ENCODE data around the gene GOLT1B. TPM values are rescaled to one million over a fixed set of nuclear protein-coding genes. Genes with fewer than 3 reads are reported as not detected.

The GOLT1B gene
- total and polyA plus RNA-seq, 2 of the 13 experiments (the other 11 are each of a cell fraction or from before 2014, with no cell fraction given): 23.6 to 38.4 TPM

GRCh38 chr12:21526721-21527345 lies 25.2 kb downstream of the GOLT1B start (continued):
- TF ChIP-seq ZSCAN25 (CRISPR knock-in tag; IDR thresholded peaks at IDR 0.05) (no peak), MATR3 (CRISPR knock-in tag; IDR thresholded peaks at IDR 0.05) (no peak), CBFB (CRISPR knock-in tag; IDR thresholded peaks at IDR 0.05) (no peak), CENPX (CRISPR knock-in tag; IDR thresholded peaks at IDR 0.05) (no peak), RFX1 (IDR thresholded peaks at IDR 0.05) (no peak)
- TF ChIP-seq, protein P1, sequence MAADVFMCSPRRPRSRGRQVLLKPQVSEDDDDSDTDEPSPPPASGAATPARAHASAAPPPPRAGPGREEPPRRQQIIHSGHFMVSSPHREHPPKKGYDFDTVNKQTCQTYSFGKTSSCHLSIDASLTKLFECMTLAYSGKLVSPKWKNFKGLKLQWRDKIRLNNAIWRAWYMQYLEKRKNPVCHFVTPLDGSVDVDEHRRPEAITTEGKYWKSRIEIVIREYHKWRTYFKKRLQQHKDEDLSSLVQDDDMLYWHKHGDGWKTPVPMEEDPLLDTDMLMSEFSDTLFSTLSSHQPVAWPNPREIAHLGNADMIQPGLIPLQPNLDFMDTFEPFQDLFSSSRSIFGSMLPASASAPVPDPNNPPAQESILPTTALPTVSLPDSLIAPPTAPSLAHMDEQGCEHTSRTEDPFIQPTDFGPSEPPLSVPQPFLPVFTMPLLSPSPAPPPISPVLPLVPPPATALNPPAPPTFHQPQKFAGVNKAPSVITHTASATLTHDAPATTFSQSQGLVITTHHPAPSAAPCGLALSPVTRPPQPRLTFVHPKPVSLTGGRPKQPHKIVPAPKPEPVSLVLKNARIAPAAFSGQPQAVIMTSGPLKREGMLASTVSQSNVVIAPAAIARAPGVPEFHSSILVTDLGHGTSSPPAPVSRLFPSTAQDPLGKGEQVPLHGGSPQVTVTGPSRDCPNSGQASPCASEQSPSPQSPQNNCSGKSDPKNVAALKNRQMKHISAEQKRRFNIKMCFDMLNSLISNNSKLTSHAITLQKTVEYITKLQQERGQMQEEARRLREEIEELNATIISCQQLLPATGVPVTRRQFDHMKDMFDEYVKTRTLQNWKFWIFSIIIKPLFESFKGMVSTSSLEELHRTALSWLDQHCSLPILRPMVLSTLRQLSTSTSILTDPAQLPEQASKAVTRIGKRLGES (CRISPR knock-in tag; IDR thresholded peaks at IDR 0.05; ENCODE audit: borderline replicate concordance): no peak

DNA sequence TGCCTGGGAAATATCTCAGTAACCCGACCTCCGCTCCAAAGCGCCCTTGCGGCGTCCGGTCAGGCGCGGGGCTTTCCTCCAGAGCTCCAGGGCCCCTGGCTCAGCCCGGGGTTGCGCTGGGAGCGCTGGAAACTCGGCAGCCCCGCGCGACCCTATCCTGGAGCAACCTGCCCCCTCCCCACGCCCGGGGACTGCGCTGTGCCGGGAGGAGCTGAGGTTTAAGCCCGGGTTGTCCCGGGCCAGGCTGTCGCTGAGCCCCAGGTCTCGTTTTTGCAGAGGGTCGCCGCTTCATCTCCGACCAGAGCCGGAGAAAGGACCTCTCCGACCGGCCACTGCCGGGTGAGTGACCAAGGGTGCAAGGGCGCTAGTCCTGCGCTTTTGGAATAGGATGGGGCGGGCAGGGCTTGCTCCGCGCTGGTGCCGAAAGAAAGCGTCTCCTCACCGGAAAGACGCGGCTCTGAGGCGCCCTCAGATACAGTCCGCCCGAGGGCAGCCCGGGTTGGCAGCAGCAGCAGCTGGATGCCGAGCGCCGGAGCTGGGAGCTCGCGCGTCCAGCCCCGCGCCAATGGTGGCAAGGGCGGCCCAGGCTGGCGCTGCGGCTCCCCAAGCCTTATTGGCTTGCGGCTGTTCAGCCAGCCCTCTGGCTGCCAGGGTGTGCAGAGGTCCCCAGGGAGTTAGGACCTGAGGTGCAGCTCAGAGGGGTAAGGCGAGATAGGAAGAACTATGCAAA lies 26.0 kb downstream of the GOLT1B start:
- no TSS peak for BruUV-seq (replicated peaks)
- Histone ChIP-seq H4K20me1 (ENCODE audit: insufficient read depth, low read length) (no peaks in the 10 kb centered on the region), H3K9ac (ENCODE audit: insufficient read depth, low read depth, low read length) (no peak overlapping the region), H3K9me3 (ENCODE audit: low read length) (no peaks in the 10 kb centered on the region), H3K27me3 (ENCODE audit: control insufficient read depth in 1 of 2, insufficient read depth in 2 of 2, low read length in 2 of 2) (peaks cover 0 to 23% of the 10 kb centered on the region in 2 experiments; a peak in 3 of 5 replicates), H3K79me2 (ENCODE audit: insufficient read depth, low read length) (no peaks in the 10 kb centered on the region), H3K36me3 (replicated peaks in 1 of 2; ENCODE audit: control insufficient read depth in 1 of 2, insufficient read depth in 2 of 2, low read length in 2 of 2) (no peaks in the 10 kb centered on the region), H3K4me1 (ENCODE audit: insufficient read depth, low read length) (peaks cover 11% of the 10 kb centered on the region), H3K4me2 (ENCODE audit: low read depth, low read length) (peak overlapping the region; percentile 84), H3K27ac (ENCODE audit: extremely low read length, insufficient read depth, low read length) (no peak overlapping the region), H3K4me3 (replicated peaks in 1 of 3; ENCODE audit: insufficient read depth in 1 of 3, low read depth in 2 of 3, low read length in 3 of 3) (peak overlapping the region; percentile 54 to 77 (median 63)), H2AFZ (ENCODE audit: low read length) (peak overlapping the region; percentile 56)
- 0% methylated on average over 1 of the region's 57 CpGs for WGBS (ENCODE audit: low lambda C conversion rate)
- in situ Hi-C loops (cut with HindIII; ENCODE audit: extremely low pct_ligation_motif_present, low pct_unique_long_range_greater_than_20kb) (no loop called here), intact Hi-C loops (cut with micrococcal nuclease; ENCODE audit: unreplicated experiment) (no loop called here)
- ChIA-PET POLR2A (interaction anchor here (0.9 kb wide), 1 partner anchor 90 kb away, joined by 3 read pairs; the partner anchor contains the start of gene PYROXD1), CTCF (ENCODE audit: low intra/inter-chr PET ratio, low total read pairs) (no interaction called here)
- DNase-seq (ENCODE audit: low spot score) (no peak), ATAC-seq (peak; percentile 94), FAIRE-seq (no peak)
- no peak for TF ChIP-seq IRX3 (CRISPR knock-in tag; IDR thresholded peaks at IDR 0.05; ENCODE audit: borderline replicate concordance, low read depth)
- TF ChIP-seq ZNF512B (CRISPR knock-in tag; IDR thresholded peaks at IDR 0.05; ENCODE audit: borderline replicate concordance): peak; percentile 62; the same call in 1 of the 2 replicates
- TF ChIP-seq, protein P2, sequence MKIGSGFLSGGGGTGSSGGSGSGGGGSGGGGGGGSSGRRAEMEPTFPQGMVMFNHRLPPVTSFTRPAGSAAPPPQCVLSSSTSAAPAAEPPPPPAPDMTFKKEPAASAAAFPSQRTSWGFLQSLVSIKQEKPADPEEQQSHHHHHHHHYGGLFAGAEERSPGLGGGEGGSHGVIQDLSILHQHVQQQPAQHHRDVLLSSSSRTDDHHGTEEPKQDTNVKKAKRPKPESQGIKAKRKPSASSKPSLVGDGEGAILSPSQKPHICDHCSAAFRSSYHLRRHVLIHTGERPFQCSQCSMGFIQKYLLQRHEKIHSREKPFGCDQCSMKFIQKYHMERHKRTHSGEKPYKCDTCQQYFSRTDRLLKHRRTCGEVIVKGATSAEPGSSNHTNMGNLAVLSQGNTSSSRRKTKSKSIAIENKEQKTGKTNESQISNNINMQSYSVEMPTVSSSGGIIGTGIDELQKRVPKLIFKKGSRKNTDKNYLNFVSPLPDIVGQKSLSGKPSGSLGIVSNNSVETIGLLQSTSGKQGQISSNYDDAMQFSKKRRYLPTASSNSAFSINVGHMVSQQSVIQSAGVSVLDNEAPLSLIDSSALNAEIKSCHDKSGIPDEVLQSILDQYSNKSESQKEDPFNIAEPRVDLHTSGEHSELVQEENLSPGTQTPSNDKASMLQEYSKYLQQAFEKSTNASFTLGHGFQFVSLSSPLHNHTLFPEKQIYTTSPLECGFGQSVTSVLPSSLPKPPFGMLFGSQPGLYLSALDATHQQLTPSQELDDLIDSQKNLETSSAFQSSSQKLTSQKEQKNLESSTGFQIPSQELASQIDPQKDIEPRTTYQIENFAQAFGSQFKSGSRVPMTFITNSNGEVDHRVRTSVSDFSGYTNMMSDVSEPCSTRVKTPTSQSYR (CRISPR knock-in tag; IDR thresholded peaks at IDR 0.05; ENCODE audit: borderline replicate concordance): no peak
- TF ChIP-seq, protein P3, sequence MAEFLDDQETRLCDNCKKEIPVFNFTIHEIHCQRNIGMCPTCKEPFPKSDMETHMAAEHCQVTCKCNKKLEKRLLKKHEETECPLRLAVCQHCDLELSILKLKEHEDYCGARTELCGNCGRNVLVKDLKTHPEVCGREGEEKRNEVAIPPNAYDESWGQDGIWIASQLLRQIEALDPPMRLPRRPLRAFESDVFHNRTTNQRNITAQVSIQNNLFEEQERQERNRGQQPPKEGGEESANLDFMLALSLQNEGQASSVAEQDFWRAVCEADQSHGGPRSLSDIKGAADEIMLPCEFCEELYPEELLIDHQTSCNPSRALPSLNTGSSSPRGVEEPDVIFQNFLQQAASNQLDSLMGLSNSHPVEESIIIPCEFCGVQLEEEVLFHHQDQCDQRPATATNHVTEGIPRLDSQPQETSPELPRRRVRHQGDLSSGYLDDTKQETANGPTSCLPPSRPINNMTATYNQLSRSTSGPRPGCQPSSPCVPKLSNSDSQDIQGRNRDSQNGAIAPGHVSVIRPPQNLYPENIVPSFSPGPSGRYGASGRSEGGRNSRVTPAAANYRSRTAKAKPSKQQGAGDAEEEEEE (CRISPR knock-in tag; IDR thresholded peaks at IDR 0.05; ENCODE audit: borderline replicate concordance): no peak

All from HepG2 (cell line).